Measurements from ENCODE around the gene FILIP1L.

GRCh38 chr3:99803297-99803696 is 311.0 kb downstream of the FILIP1L start:
- TF ChIP-seq CTCF (IDR thresholded peaks at IDR 0.05) (no peak), POLR2A (IDR thresholded peaks at IDR 0.05) (no peak)

Data from adrenal gland (tissue), 5 donors.